Sigmoid colon (tissue), 7 donors: Measurements from ENCODE around the gene CDC25B. TPM values are rescaled to one million over a fixed set of nuclear protein-coding genes. Genes with fewer than 3 reads are reported as not detected.

ENCODE experiments used
- DNase-seq: peaks from one replicate; pipeline ENCODE4 v3.0.0-alpha.2; 2019
- H3K27ac ChIP-seq, 4 donors: fragments of 200-600 bp; sonication (generic); one replicate each; pipeline ENCODE4 v1.5.1; 2016 to 2019; ENCODE audit warnings: mild to moderate bottlenecking in 1 of 4
- H3K27me3 ChIP-seq, 3 donors: fragments of 200-600 bp; sonication (generic); one replicate each; pipeline ENCODE4 v1.5.1; 2019; ENCODE audit warnings: mild to moderate bottlenecking in 1 of 3
- H3K36me3 ChIP-seq, 4 donors: fragments of 200-600 bp; sonication (generic); one replicate each; pipeline ENCODE4 v1.5.1; 2016 to 2019
- H3K4me1 ChIP-seq, 4 donors: fragments of 200-600 bp; sonication (generic); one replicate each; pipeline ENCODE4 v1.5.1; 2017 to 2019
- H3K4me3 ChIP-seq, 4 donors: fragments of 200-600 bp; sonication (generic); one replicate each; pipeline ENCODE4 v1.5.1; 2017 to 2019; ENCODE audit warnings: mild to moderate bottlenecking in 2 of 4, moderate library complexity in 1 of 4
- H3K9me3 ChIP-seq, 4 donors: fragments of 200-600 bp in 3 of 4; sonication (generic) in 3 of 4; one replicate each; pipeline versions ENCODE4 v1.5.1 to v1.6.1; 2013 to 2019
- EP300 ChIP-seq, 4 donors: sonication (generic); formaldehyde crosslinking; IDR thresholded peaks; one replicate each; pipeline ENCODE4 v1.6.1; 2017; ENCODE audit warnings: antibody characterized with exemption in 4 of 4
- POLR2A ChIP-seq, 2 donors: fragments of 450-650 bp; IDR thresholded peaks; one replicate each; pipeline ENCODE4 v1.6.1; 2016; ENCODE audit warnings: antibody characterized with exemption in 2 of 2, mild to moderate bottlenecking in 2 of 2, moderate library complexity in 2 of 2
- POLR2AphosphoS5 ChIP-seq, 4 donors: sonication (generic); formaldehyde crosslinking; IDR thresholded peaks; one replicate each; pipeline ENCODE4 v1.6.1; 2017; ENCODE audit warnings: antibody characterized with exemption in 4 of 4
- WGBS, 2 donors: extraction: QIAGEN DNeasy Blood & Tissue Kit; methylation state at CpG; one replicate each; pipeline ENCODE4 v1.1.7; 2013; 5-methylcytosine and 5-hydroxymethylcytosine counted together
- intact Hi-C: fragments of 100-400 bp; cut with DNase I; formaldehyde crosslinking; loops from one replicate; pipeline ENCODE4 v1.15.1; 2023
- polyA plus RNA-seq, 3 donors: library from polyadenylated mRNA; stranded (reverse); fragments of 200-250 nt; gene quantifications; one replicate each; pipeline ENCODE4 v1.2.3, GENCODE V29; 2013
- total RNA-seq, 4 donors: library from RNA; depleted of rRNA; stranded (reverse); fragments of >200 nt; gene quantifications; one replicate each; pipeline ENCODE4 v1.1.0, GENCODE V29; 2016
- TF ChIP-seq, protein P1 (sequence below), 4 experiments: fragments of 450-650 bp in 3 of 4; fragments of 200-600 bp in 1 of 4; IDR thresholded peaks; one replicate each; pipeline ENCODE4 v1.5.1; 2016 to 2019; ENCODE audit warnings: antibody characterized with exemption in 4 of 4, mild to moderate bottlenecking in 3 of 4, moderate library complexity in 2 of 4
- donor health status: healthy with polysubstance abuse.
- donor health status: Bipolar disorder and iron deficiency.
- donor health status: healthy.

The CDC25B gene
- total and polyA plus RNA-seq, 7 donors, result 12.5 to 65.8 (median 21.8) TPM

DNA sequence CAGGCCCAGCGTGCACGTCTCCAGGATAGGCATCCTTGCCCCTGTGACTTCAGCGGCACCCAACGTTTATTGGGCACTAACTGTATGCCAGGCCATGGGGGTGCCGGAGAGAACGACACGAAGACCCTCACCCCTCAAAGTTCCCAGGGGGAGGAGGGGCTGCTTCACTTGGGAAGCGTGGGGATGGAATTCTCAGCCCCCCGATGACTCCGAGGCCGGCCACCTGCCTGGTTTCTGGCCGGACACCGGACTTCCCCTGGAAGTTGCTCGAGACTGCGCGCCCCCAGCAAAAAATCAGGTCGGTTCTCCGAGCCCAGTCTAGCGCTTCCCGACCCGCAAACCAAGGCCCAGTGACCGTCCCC, 50.2 kb downstream of the CDC25B start:
- no peaks in the 10 kb centered on the region for H3K36me3 ChIP-seq
- peaks cover 0 to 25% (median 17%) of the 10 kb centered on the region in 4 donors for H3K4me1 ChIP-seq
- intact Hi-C loops, result loop anchor here (10.0 kb wide), 2 partner anchors 162 to 238 kb away; partner anchors contain the start of gene ADAM33
- peak overlapping the region; percentile 88 to 98 (median 94) for H3K4me3 ChIP-seq
- TF ChIP-seq, protein P1, sequence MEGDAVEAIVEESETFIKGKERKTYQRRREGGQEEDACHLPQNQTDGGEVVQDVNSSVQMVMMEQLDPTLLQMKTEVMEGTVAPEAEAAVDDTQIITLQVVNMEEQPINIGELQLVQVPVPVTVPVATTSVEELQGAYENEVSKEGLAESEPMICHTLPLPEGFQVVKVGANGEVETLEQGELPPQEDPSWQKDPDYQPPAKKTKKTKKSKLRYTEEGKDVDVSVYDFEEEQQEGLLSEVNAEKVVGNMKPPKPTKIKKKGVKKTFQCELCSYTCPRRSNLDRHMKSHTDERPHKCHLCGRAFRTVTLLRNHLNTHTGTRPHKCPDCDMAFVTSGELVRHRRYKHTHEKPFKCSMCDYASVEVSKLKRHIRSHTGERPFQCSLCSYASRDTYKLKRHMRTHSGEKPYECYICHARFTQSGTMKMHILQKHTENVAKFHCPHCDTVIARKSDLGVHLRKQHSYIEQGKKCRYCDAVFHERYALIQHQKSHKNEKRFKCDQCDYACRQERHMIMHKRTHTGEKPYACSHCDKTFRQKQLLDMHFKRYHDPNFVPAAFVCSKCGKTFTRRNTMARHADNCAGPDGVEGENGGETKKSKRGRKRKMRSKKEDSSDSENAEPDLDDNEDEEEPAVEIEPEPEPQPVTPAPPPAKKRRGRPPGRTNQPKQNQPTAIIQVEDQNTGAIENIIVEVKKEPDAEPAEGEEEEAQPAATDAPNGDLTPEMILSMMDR (IDR thresholded peaks at IDR 0.05), result no peak
- WGBS, 2 donors, result 0 to 1% methylated on average over 22 of the region's 22 CpGs
- no peaks in the 10 kb centered on the region for H3K9me3 ChIP-seq
- no peaks in the 10 kb centered on the region for H3K27me3 ChIP-seq
- H3K27ac ChIP-seq, result peak overlapping the region; percentile 90 to 98 (median 94)
- no peak for DNase-seq

DNA sequence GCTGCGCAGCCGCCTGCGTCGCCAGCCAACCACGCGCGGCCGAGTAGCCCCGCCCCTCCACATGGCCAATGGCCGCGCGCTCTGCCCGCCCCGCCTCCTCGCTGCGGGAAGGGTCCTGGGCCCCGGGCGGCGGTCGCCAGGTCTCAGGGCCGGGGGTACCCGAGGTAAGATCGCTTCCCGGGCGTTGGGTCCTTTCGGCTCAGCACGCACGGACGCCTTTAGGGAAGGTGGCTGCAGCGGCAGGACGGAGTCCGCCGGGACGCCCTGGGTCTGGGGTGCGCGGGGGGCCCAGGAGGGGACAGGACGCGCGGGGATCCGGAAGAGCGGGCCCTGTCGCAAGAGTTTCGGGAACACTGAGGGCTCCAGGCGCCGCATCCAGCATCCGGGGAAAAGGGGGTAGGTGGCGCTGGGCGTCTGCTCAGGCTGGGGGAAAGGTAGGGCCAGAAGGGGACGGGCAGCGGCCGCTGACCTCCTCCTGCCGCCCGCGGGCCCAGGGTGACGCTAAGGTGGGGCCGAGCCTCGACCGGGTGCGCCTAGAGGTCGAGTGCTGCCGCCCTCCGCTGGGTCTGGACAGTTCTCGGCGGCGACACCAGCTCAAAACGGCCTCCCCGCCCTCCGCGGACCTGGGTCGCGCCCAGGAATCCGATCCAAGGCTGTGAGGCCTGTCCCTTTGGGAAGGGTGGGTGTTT, 50.8 kb downstream of the CDC25B start, which contains the start of gene MAVS:
Gene MAVS, plus strand, starts transcription at position 95 of the 689 bp plus-strand sequence. CDS start 7,791 bp downstream, outside the sequence.
- intact Hi-C loops, result loop anchor here (10.0 kb wide), 2 partner anchors 162 to 238 kb away; partner anchors contain the start of gene ADAM33

DNA sequence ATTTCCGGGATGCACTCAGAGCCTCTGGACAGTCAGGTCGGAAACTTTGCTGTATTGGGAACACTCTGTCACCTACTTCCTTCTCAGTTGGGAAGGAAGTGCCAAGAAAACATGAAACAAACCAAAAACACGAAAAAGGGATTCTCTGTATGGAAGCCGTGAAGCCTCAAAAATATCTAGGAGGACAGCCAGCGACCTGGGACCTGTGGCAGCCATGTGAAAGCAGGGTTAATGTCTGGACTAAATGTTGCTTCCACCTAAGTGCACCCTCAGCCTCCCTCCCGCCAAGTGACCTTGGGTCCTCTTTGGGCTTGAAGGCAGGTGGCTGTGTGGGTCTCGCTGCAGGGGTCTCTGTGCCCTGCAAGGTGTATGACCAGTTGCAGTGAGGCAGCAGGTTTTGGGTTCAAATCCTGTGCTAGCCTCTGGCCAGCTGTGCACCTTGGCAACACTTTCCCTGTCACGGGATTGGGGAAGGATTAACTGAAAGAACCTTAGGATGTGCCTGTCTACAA, 51.4 kb downstream of the CDC25B start:
- Histone ChIP-seq H3K27ac (peak overlapping the region; percentile 90 to 98 (median 94)), H3K9me3 (no peaks in the 10 kb centered on the region), H3K4me3 (peak overlapping the region; percentile 88 to 98 (median 94)), H3K36me3 (no peaks in the 10 kb centered on the region), H3K4me1 (peaks cover 0 to 25% (median 17%) of the 10 kb centered on the region in 4 donors), H3K27me3 (no peaks in the 10 kb centered on the region)
- intact Hi-C loops, result loop anchor here (10.0 kb wide), 2 partner anchors 163 to 237 kb away; partner anchors contain the start of gene ADAM33
- 9 to 25% methylated on average over 8 of the region's 8 CpGs for WGBS, 2 donors
- DNase-seq, result no peak
- TF ChIP-seq POLR2A (IDR thresholded peaks at IDR 0.05) (no peak), EP300 (IDR thresholded peaks at IDR 0.05) (no peak), POLR2AphosphoS5 (IDR thresholded peaks at IDR 0.05) (no peak)
- TF ChIP-seq, protein P1 (IDR thresholded peaks at IDR 0.05), result peak in 1 of 4 experiments; percentile 7

More for the DNA sequence above, 50.8 kb downstream of the CDC25B start, which contains the start of gene MAVS:
- Histone ChIP-seq H3K27me3 (no peaks in the 10 kb centered on the region), H3K9me3 (no peaks in the 10 kb centered on the region), H3K4me3 (peak within 1 kb of the TSS; percentile 88 to 98 (median 94)), H3K27ac (peak within 1 kb of the TSS; percentile 90 to 98 (median 94)), H3K4me1 (peaks cover 0 to 25% (median 17%) of the 10 kb centered on the region in 4 donors), H3K36me3 (no peaks in the 10 kb centered on the region)
- TF ChIP-seq EP300 (IDR thresholded peaks at IDR 0.05) (no peak), POLR2AphosphoS5 (IDR thresholded peaks at IDR 0.05) (peak; percentile 72 to 93 (median 88)), POLR2A (IDR thresholded peaks at IDR 0.05) (peak; percentile 42 to 53)
- TF ChIP-seq, protein P1 (IDR thresholded peaks at IDR 0.05), result no peak
- peak; percentile 94 for DNase-seq
- WGBS, 2 donors, result 0% methylated on average over 72 of the region's 72 CpGs

DNA sequence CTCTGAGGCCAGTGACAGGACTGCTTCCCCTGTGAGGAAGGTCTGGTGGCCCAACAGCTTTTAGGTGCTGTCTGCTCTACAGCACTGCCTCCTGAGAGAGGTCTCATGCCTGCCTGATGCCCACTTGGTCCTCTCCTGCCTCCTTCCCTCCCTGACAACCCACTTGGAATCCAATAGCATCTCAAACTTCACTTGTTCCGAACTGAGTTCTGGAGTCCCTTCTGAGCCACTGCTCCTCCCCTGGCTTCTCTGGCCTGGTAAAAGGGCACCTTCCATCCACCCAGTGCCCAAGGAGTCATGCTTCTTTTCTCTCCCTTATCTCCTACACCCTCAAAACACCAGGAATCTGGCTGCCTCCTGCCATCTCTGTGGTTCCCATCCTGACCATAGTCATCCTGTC, 52.5 kb downstream of the CDC25B start:
- Histone ChIP-seq H3K4me3 (no peak overlapping the region), H3K9me3 (no peaks in the 10 kb centered on the region), H3K4me1 (peaks cover 0 to 25% (median 17%) of the 10 kb centered on the region in 4 donors), H3K27ac (peak overlapping the region in 1 of 4 donors; percentile 15), H3K36me3 (no peaks in the 10 kb centered on the region), H3K27me3 (no peaks in the 10 kb centered on the region)
- DNase-seq, result no peak
- 92% methylated on average over 1 of the region's 1 CpG for WGBS, 2 donors
- TF ChIP-seq, protein P1 (IDR thresholded peaks at IDR 0.05), result no peak
- no peak for TF ChIP-seq POLR2A (IDR thresholded peaks at IDR 0.05)
- no peak for TF ChIP-seq POLR2AphosphoS5 (IDR thresholded peaks at IDR 0.05)
- TF ChIP-seq EP300 (IDR thresholded peaks at IDR 0.05), result no peak
- intact Hi-C loops, result loop anchor here (10.0 kb wide), 2 partner anchors 164 to 236 kb away; partner anchors contain the start of gene ADAM33
